IMR-90 (cell line): Measurements from ENCODE around the gene APMAP. TPM values are rescaled to one million over a fixed set of nuclear protein-coding genes. Genes with fewer than 3 reads are reported as not detected.

Source experiments
- ATAC-seq: fragments of 200-7000 bp; cut with Tn5 transposase; 2 replicates; pipeline ENCODE4 v1.9.1; 2020; ENCODE audit warnings: low read depth, mild to moderate bottlenecking, moderate library complexity
- BruUV-seq: library from RNA; stranded (reverse); fragments of 400-500 nt; replicated peaks from 2 replicates; lab custom pipeline; 2021; lab: Mats Ljungman, UMichigan
- CTCF ChIA-PET: fragments of 300-600 bp; formaldehyde crosslinking; extraction: SDS; loops from one replicate; lab custom pipeline; 2021; ENCODE audit warnings: antibody characterized with exemption; lab: Yijun Ruan, JAX
- POLR2A ChIA-PET: fragments of 300-600 bp; sonication (Branson Sonifier 250); formaldehyde crosslinking; loops from one replicate; lab custom pipeline; 2022; ENCODE audit warnings: antibody characterized with exemption; ENCODE audit not compliant: unreplicated experiment; lab: Charles Lee
- DNase-seq: peaks from one replicate; pipeline ENCODE4 v3.0.0; 2013
- H2AFZ ChIP-seq: replicated peaks from 2 replicates; pipeline ENCODE3; 2013; ENCODE audit warnings: low read length, mild to moderate bottlenecking; ENCODE audit not compliant: poor library complexity
- H2AK5ac ChIP-seq: 2 replicates; pipeline ENCODE4 v1.6.1; 2013; ENCODE audit warnings: low read depth, low read length, inconsistent platforms
- H2AK9ac ChIP-seq: replicated peaks from 2 replicates; pipeline ENCODE3; 2013; ENCODE audit warnings: mild to moderate bottlenecking, low read depth, low read length, moderate library complexity; ENCODE audit not compliant: poor library complexity
- H2BK120ac ChIP-seq: 2 replicates; pipeline ENCODE4 v1.6.1; 2013; ENCODE audit warnings: low read depth, low read length, inconsistent platforms
- H2BK15ac ChIP-seq: 3 replicates; pipeline ENCODE4 v1.6.1; 2013; ENCODE audit warnings: low read depth, low read length, inconsistent platforms
- H2BK20ac ChIP-seq: 2 replicates; pipeline ENCODE4 v1.6.1; 2013; ENCODE audit warnings: low read depth, mild to moderate bottlenecking, inconsistent platforms, low read length, moderate library complexity
- H2BK5ac ChIP-seq: 2 replicates; pipeline ENCODE4 v1.6.1; 2013; ENCODE audit warnings: mild to moderate bottlenecking, low read depth, low read length, inconsistent platforms; ENCODE audit not compliant: poor library complexity, severe bottlenecking
- H3K14ac ChIP-seq: replicated peaks from 2 replicates; pipeline ENCODE4 v1.6.1; 2013; ENCODE audit warnings: low read depth, low read length, inconsistent platforms
- H3K18ac ChIP-seq: 2 replicates; pipeline ENCODE4 v1.6.1; 2013; ENCODE audit warnings: low read depth, low read length, control low read depth
- H3K23ac ChIP-seq: 2 replicates; pipeline ENCODE4 v1.6.1; 2013; ENCODE audit warnings: low read depth, low read length, inconsistent platforms
- H3K27ac ChIP-seq: 2 replicates; pipeline ENCODE4 v1.5.1; 2013; ENCODE audit warnings: mild to moderate bottlenecking, control low read depth, low read length; ENCODE audit not compliant: insufficient read depth
- H3K27me3 ChIP-seq: 2 replicates; pipeline ENCODE4 v1.6.1; 2013; ENCODE audit warnings: low read length; ENCODE audit not compliant: control insufficient read depth, insufficient read depth
- H3K36me3 ChIP-seq: 2 replicates; pipeline ENCODE4 v1.6.1; 2013; ENCODE audit warnings: low read length, mixed read lengths; ENCODE audit not compliant: control insufficient read depth, insufficient read depth
- H3K4ac ChIP-seq: 2 replicates; pipeline ENCODE4 v1.6.1; 2013; ENCODE audit warnings: low read depth, low read length, inconsistent platforms
- H3K4me1 ChIP-seq: 2 replicates; pipeline ENCODE4 v1.6.1; 2013; ENCODE audit warnings: low read length, mixed read lengths; ENCODE audit not compliant: control insufficient read depth, insufficient read depth
- H3K4me2 ChIP-seq: 2 replicates; pipeline ENCODE4 v1.6.1; 2013; ENCODE audit warnings: low read depth, mild to moderate bottlenecking, control low read depth, low read length, moderate library complexity
- H3K4me3 ChIP-seq: 2 replicates; pipeline ENCODE4 v1.5.1; 2013; ENCODE audit warnings: low read depth, mild to moderate bottlenecking, control low read depth, low read length, moderate library complexity; ENCODE audit not compliant: insufficient read depth
- H3K56ac ChIP-seq: 2 replicates; pipeline ENCODE4 v1.6.1; 2013; ENCODE audit warnings: low read length, inconsistent platforms; ENCODE audit not compliant: insufficient read depth; ENCODE audit errors: extremely low read depth
- H3K79me1 ChIP-seq, 2 experiments: 2 replicates each; pipeline ENCODE4 v1.6.1; 2013; ENCODE audit warnings: low read length in 2 of 2, inconsistent platforms in 1 of 2, low read depth in 1 of 2
- H3K9ac ChIP-seq: 2 replicates; pipeline ENCODE4 v1.6.1; 2013; ENCODE audit warnings: low read depth, low read length, control low read depth
- H3K9me1 ChIP-seq: 2 replicates; pipeline ENCODE4 v1.6.1; 2013; ENCODE audit warnings: low read length, inconsistent platforms; ENCODE audit not compliant: insufficient read depth
- H3K9me3 ChIP-seq: 2 replicates; pipeline ENCODE4 v1.6.1; 2013; ENCODE audit warnings: low read length; ENCODE audit not compliant: control insufficient read depth, insufficient read depth
- H4K20me1 ChIP-seq: 2 replicates; pipeline ENCODE4 v1.6.1; 2013; ENCODE audit warnings: low read length, inconsistent platforms; ENCODE audit not compliant: insufficient read depth
- H4K5ac ChIP-seq: 2 replicates; pipeline ENCODE4 v1.6.1; 2013; ENCODE audit warnings: mild to moderate bottlenecking, low read depth, low read length, control low read depth
- H4K8ac ChIP-seq, 2 experiments: 2 replicates each; pipeline ENCODE4 v1.6.1; 2013; ENCODE audit warnings: low read depth in 2 of 2, low read length in 2 of 2, control low read depth in 1 of 2, inconsistent platforms in 1 of 2
- H4K91ac ChIP-seq: 2 replicates; pipeline ENCODE4 v1.6.1; 2013; ENCODE audit warnings: low read depth, low read length, inconsistent platforms; ENCODE audit not compliant: insufficient read depth
- BHLHE40 ChIP-seq: fragments of 150-350 bp; IDR thresholded peaks from 2 replicates; pipeline ENCODE4 v1.6.1; 2016; ENCODE audit warnings: mild to moderate bottlenecking, low read depth, low read length
- CTCF ChIP-seq: conservative IDR thresholded peaks from 2 replicates; pipeline ENCODE4 v1.5.1; 2012; ENCODE audit warnings: mild to moderate bottlenecking, low read depth, low read length, improper control_type of control experiment
- ELK1 ChIP-seq: fragments of 150-350 bp; IDR thresholded peaks from 2 replicates; pipeline ENCODE4 v1.6.1; 2016; ENCODE audit warnings: low read depth, mild to moderate bottlenecking, low read length, moderate library complexity, borderline replicate concordance
- FOS ChIP-seq: fragments of 150-350 bp; IDR thresholded peaks from 2 replicates; pipeline ENCODE4 v1.6.1; 2016; ENCODE audit warnings: low read depth, low read length
- MAZ ChIP-seq: IDR thresholded peaks from 2 replicates; pipeline ENCODE4 v1.6.1; 2012; ENCODE audit warnings: low read depth, mild to moderate bottlenecking, low read length, improper control_type of control experiment, moderate library complexity, borderline replicate concordance
- MXI1 ChIP-seq: IDR thresholded peaks from 2 replicates; pipeline ENCODE4 v1.6.1; 2012; ENCODE audit warnings: low read depth, mild to moderate bottlenecking, low read length, moderate library complexity, borderline replicate concordance
- NFE2L2 ChIP-seq: fragments of 150-350 bp; IDR thresholded peaks from 2 replicates; pipeline ENCODE4 v1.6.1; 2016; ENCODE audit warnings: low read depth, mild to moderate bottlenecking, low read length
- POLR2A ChIP-seq: IDR thresholded peaks from 2 replicates; pipeline ENCODE4 v1.6.1; 2012; ENCODE audit warnings: mild to moderate bottlenecking, low read depth, low read length
- RAD21 ChIP-seq: IDR thresholded peaks from 2 replicates; pipeline ENCODE4 v1.6.1; 2012; ENCODE audit warnings: low read length, improper control_type of control experiment
- RCOR1 ChIP-seq: IDR thresholded peaks from 2 replicates; pipeline ENCODE4 v1.6.1; 2012; ENCODE audit warnings: mild to moderate bottlenecking, low read length, improper control_type of control experiment; ENCODE audit not compliant: insufficient replicate concordance
- RFX5 ChIP-seq: IDR thresholded peaks from 2 replicates; pipeline ENCODE4 v1.8.0; 2012; ENCODE audit warnings: low read depth, mild to moderate bottlenecking, low read length, moderate library complexity
- SMC3 ChIP-seq: fragments of 150-350 bp; IDR thresholded peaks from 2 replicates; pipeline ENCODE4 v1.6.1; 2016; ENCODE audit warnings: low read depth, mild to moderate bottlenecking, antibody characterized with exemption, low read length, moderate library complexity
- USF2 ChIP-seq: fragments of 150-350 bp; IDR thresholded peaks from 2 replicates; pipeline ENCODE4 v1.6.1; 2017; ENCODE audit warnings: mild to moderate bottlenecking, antibody characterized with exemption, low read length, low read depth
- WGBS, 2 experiments: methylation state at CpG; one replicate each; pipeline versions ENCODE4 v1.1.5 to v1.1.7; 2013; ENCODE audit warnings: missing lambda C conversion rate in 2 of 2; ENCODE audit not compliant: insufficient read length in 1 of 2; ENCODE audit errors: extremely low coverage in 2 of 2; 5-methylcytosine and 5-hydroxymethylcytosine counted together
- dilution Hi-C: fragments of 300-500 bp; cut with HindIII; formaldehyde crosslinking; loops from one replicate; pipeline ENCODE4 v1.14.3; 2018; ENCODE audit warnings: low sequenced_read_pairs; ENCODE audit not compliant: unreplicated experiment
- in situ Hi-C: fragments of 300-500 bp; cut with MboI; formaldehyde crosslinking; loops from 3 replicates; pipeline ENCODE4 v1.14.3; 2019; ENCODE audit warnings: low sequenced_read_pairs, inconsistent platforms, mixed read lengths
- intact Hi-C: fragments of 100-400 bp; cut with micrococcal nuclease; formaldehyde crosslinking; loops from 2 replicates; pipeline ENCODE4 v1.10.0; 2022
- polyA plus RNA-seq, 3 experiments: library from polyadenylated mRNA; depleted of rRNA; stranded (reverse); fragments of >200 nt; gene quantifications; 2 replicates each; pipeline ENCODE4 v1.2.3, GENCODE V29; 2012; ENCODE audit warnings: low replicate concordance in 1 of 3
- total RNA-seq: library from RNA; depleted of rRNA; stranded (reverse); fragments of >200 nt; gene quantifications from 2 replicates; pipeline ENCODE4 v1.2.3, GENCODE V29; 2012

The APMAP gene
- total and polyA plus RNA-seq, 2 of the 4 experiments (the other 2 are of a cell fraction) = 67.2 to 88.8 TPM

GRCh38 chr20:24965065-24965919 lies 27.3 kb downstream of the APMAP start:
- POLR2A ChIA-PET = no interaction called here

More at GRCh38 chr20:24965065-24965919, 27.3 kb downstream of the APMAP start:
- no peak overlapping the region for H2BK20ac ChIP-seq
- no peak overlapping the region for H3K23ac ChIP-seq
- H2AK5ac ChIP-seq = no peak overlapping the region
- no peak overlapping the region for H3K14ac ChIP-seq
- H2BK15ac ChIP-seq = no peak overlapping the region
- H2AFZ ChIP-seq = no peak overlapping the region
- BruUV-seq = no TSS peak
- no peak overlapping the region for H3K27ac ChIP-seq
- TF ChIP-seq CTCF (no peak), RAD21 (no peak), POLR2A (no peak), BHLHE40 (no peak), NFE2L2 (no peak), RCOR1 (no peak), MAZ (no peak), ELK1 (no peak), SMC3 (no peak), RFX5 (no peak), FOS (no peak), USF2 (no peak), MXI1 (no peak)
- no peaks in the 10 kb centered on the region for H3K79me1 ChIP-seq
- no peak overlapping the region for H2BK120ac ChIP-seq
- DNase-seq = no peak
- intact Hi-C loops = no loop called here
- H4K20me1 ChIP-seq = no peaks in the 10 kb centered on the region
- no peak overlapping the region for H3K18ac ChIP-seq
- no peak overlapping the region for H3K9ac ChIP-seq
- dilution Hi-C loops = no loop called here
- ATAC-seq = no peak
- no peak overlapping the region for H3K4me3 ChIP-seq
- no peak overlapping the region for H4K8ac ChIP-seq
- no peaks in the 10 kb centered on the region for H3K27me3 ChIP-seq
- H3K4me1 ChIP-seq = no peaks in the 10 kb centered on the region
- CTCF ChIA-PET = interaction anchor here (0.5 kb wide), 1 partner anchor 1146 kb away, joined by 3 read pairs; no protein-coding TSS in a partner anchor
- H3K36me3 ChIP-seq = peaks cover 50% of the 10 kb centered on the region
- no peak overlapping the region for H2AK9ac ChIP-seq
- in situ Hi-C loops = no loop called here
- 95% methylated on average over 5 of the region's 7 CpGs; no CpG with 5 or more reads in 1 of the 2 experiments for WGBS, 2 experiments
- no peak overlapping the region for H3K56ac ChIP-seq
- no peak overlapping the region for H3K4ac ChIP-seq
- H3K9me3 ChIP-seq = no peaks in the 10 kb centered on the region
- no peak overlapping the region for H3K4me2 ChIP-seq
- H4K5ac ChIP-seq = no peak overlapping the region
- no peak overlapping the region for H4K91ac ChIP-seq
- no peak overlapping the region for H2BK5ac ChIP-seq
- no peaks in the 10 kb centered on the region for H3K9me1 ChIP-seq
